CD4-positive, alpha-beta T cell (primary cell): ENCODE results near the gene DSP. TPM values are rescaled to one million over a fixed set of nuclear protein-coding genes. Genes with fewer than 3 reads are reported as not detected.

Experiments used
- ATAC-seq: fragments of 200-7000 bp; cut with Tn5 transposase; one replicate; pipeline ENCODE4 v1.10.0; 2022; ENCODE audit warnings: mild to moderate bottlenecking; ENCODE audit not compliant: poor library complexity
- CTCF ChIA-PET: fragments of 350-600 bp; sonication (Branson Sonifier 250); formaldehyde crosslinking; loops from one replicate; lab custom pipeline; 2021; ENCODE audit warnings: antibody characterized with exemption, inconsistent platforms; lab: Charles Lee
- POLR2A ChIA-PET: fragments of 350-600 bp; sonication (Branson Sonifier 250); formaldehyde crosslinking; loops from one replicate; lab custom pipeline; 2021; ENCODE audit warnings: antibody characterized with exemption, inconsistent platforms; lab: Charles Lee
- DNase-seq, 14 experiments: peaks; one replicate each; pipeline ENCODE4 v3.0.0-alpha.2; 2013 to 2020; ENCODE audit warnings: mixed read lengths in 2 of 14
- H3K27ac ChIP-seq, 2 donors: one replicate each; pipeline versions ENCODE4 v1.5.1 to v1.7.0; 2013; ENCODE audit warnings: low read length in 2 of 2, low read depth in 1 of 2, mild to moderate bottlenecking in 1 of 2
- H3K27me3 ChIP-seq, 2 experiments: 1 replicate in 1 of 2; 2 replicates in 1 of 2; pipeline versions ENCODE4 v1.6.1 to v1.7.0; 2013; ENCODE audit warnings: low read length in 2 of 2, control low read depth in 1 of 2, mild to moderate bottlenecking in 1 of 2, moderate library complexity in 1 of 2; ENCODE audit not compliant: insufficient read depth in 2 of 2, control insufficient read depth in 1 of 2
- H3K36me3 ChIP-seq: one replicate; pipeline ENCODE4 v1.6.1; 2013; ENCODE audit warnings: low read length, control low read depth; ENCODE audit not compliant: insufficient read depth
- H3K4me1 ChIP-seq: one replicate; pipeline ENCODE4 v1.6.1; 2013; ENCODE audit warnings: low read length, control low read depth; ENCODE audit not compliant: insufficient read depth
- H3K4me3 ChIP-seq: one replicate; pipeline ENCODE4 v1.5.1; 2013; ENCODE audit warnings: mild to moderate bottlenecking, low read length, moderate library complexity
- H3K9me3 ChIP-seq, 2 experiments: 1 replicate in 1 of 2; 2 replicates in 1 of 2; pipeline versions ENCODE4 v1.6.1 to v1.7.0; 2013; ENCODE audit warnings: low read length in 2 of 2, mild to moderate bottlenecking in 2 of 2, control low read depth in 1 of 2, moderate library complexity in 1 of 2; ENCODE audit not compliant: control insufficient read depth in 1 of 2, insufficient read depth in 1 of 2
- H3K27ac Mint-ChIP-seq: one replicate; pipeline ENCODE4 v1.8.0; 2020; ENCODE audit warnings: mixed read lengths
- H3K27me3 Mint-ChIP-seq: one replicate; pipeline ENCODE4 v1.8.0; 2021; ENCODE audit warnings: mixed read lengths
- H3K36me3 Mint-ChIP-seq: one replicate; pipeline ENCODE4 v1.8.0; 2021; ENCODE audit warnings: low read depth, mixed read lengths
- H3K4me1 Mint-ChIP-seq: one replicate; pipeline ENCODE4 v1.8.0; 2021; ENCODE audit warnings: low read depth, mixed read lengths
- H3K4me3 Mint-ChIP-seq: one replicate; pipeline ENCODE4 v1.8.0; 2020; ENCODE audit warnings: mild to moderate bottlenecking, mixed read lengths
- H3K9me3 Mint-ChIP-seq: one replicate; pipeline ENCODE4 v1.8.0; 2020; ENCODE audit warnings: mixed read lengths
- intact Hi-C, 2 experiments: fragments of 100-400 bp; cut with DNase I in 1 of 2; cut with micrococcal nuclease in 1 of 2; formaldehyde crosslinking; loops; one replicate each; pipeline versions ENCODE4 v1.15.1 to v1.9.0; 2023 to 2025; cut with DNase I, micrococcal nuclease
- total RNA-seq, 174 experiments: library from RNA in 2 of 174; stranded (reverse) in 2 of 174; gene quantifications; one replicate each; pipeline ENCODE4 v1.2.3 and lab custom pipeline; 2021 to 2026
- TF ChIP-seq, protein P1 (sequence below): fragments of 200-600 bp; IDR thresholded peaks from one replicate; pipeline ENCODE4 v1.8.0; 2022; ENCODE audit warnings: antibody characterized with exemption, mild to moderate bottlenecking

DSP gene
- total RNA-seq, 2 experiments from 2014 or later: 0.14 TPM; not detected in 1

DNA sequence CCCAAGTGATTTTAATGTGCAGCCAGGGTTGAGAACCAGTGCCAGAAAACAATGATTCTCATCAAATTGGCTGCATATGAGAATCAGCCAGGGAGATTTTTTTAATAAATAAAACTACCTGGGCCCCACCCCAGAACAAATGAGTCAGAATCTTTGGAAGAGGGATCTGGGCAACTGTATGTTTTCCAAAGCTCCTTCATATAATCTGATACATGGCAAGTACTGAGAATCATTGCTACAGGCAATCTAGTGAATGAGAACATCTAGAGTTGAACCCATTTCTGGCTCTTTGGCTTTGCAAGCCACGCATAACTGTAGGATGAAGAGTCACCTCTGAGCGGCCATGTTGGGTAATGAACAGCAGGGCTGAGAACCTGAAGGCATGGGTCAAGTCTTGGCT, 26.1 kb upstream of the DSP start:
- POLR2A ChIA-PET: no interaction called here

DNA sequence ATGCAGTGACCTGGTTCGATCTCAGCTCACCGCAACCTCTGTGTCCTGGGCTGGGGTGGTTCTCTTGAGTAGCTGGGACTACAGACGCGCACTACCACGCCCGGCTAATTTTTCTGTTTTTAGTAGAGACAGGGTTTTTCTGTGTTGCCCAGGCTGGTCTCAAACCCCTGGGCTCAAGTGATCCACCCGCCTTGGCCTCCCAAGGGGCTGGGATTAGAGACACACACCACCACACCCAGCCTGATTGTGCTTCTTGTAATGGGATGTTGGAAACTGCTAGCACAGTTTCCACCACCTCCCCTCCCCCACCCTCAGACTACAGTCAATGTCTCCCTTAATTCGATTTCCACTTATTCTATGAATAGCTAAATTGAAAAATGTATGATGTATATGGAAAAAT, 22.6 kb upstream of the DSP start:
- H3K36me3 Mint-ChIP-seq: no peaks in the 10 kb centered on the region
- ChIA-PET POLR2A (no interaction called here), CTCF (no interaction called here)
- no peak for DNase-seq
- no peaks in the 10 kb centered on the region for H3K9me3 Mint-ChIP-seq
- Histone ChIP-seq H3K27me3 (peaks cover 0 to under 1% of the 10 kb centered on the region in 2 experiments), H3K4me1 (no peaks in the 10 kb centered on the region), H3K36me3 (no peaks in the 10 kb centered on the region), H3K9me3 (no peaks in the 10 kb centered on the region), H3K4me3 (no peak overlapping the region), H3K27ac (no peak overlapping the region)
- intact Hi-C loops: no loop called here
- no peak overlapping the region for H3K27ac Mint-ChIP-seq
- TF ChIP-seq, protein P1, sequence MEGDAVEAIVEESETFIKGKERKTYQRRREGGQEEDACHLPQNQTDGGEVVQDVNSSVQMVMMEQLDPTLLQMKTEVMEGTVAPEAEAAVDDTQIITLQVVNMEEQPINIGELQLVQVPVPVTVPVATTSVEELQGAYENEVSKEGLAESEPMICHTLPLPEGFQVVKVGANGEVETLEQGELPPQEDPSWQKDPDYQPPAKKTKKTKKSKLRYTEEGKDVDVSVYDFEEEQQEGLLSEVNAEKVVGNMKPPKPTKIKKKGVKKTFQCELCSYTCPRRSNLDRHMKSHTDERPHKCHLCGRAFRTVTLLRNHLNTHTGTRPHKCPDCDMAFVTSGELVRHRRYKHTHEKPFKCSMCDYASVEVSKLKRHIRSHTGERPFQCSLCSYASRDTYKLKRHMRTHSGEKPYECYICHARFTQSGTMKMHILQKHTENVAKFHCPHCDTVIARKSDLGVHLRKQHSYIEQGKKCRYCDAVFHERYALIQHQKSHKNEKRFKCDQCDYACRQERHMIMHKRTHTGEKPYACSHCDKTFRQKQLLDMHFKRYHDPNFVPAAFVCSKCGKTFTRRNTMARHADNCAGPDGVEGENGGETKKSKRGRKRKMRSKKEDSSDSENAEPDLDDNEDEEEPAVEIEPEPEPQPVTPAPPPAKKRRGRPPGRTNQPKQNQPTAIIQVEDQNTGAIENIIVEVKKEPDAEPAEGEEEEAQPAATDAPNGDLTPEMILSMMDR: no peak
- H3K27me3 Mint-ChIP-seq: peaks cover 29% of the 10 kb centered on the region
- H3K4me3 Mint-ChIP-seq: no peak overlapping the region
- H3K4me1 Mint-ChIP-seq: no peaks in the 10 kb centered on the region
- no peak for ATAC-seq

More for the DNA sequence above, 26.1 kb upstream of the DSP start:
- Mint-ChIP-seq H3K27ac (no peak overlapping the region), H3K4me1 (no peaks in the 10 kb centered on the region), H3K36me3 (no peaks in the 10 kb centered on the region), H3K4me3 (no peak overlapping the region), H3K27me3 (peaks cover 6% of the 10 kb centered on the region), H3K9me3 (no peaks in the 10 kb centered on the region)
- Histone ChIP-seq H3K4me1 (no peaks in the 10 kb centered on the region), H3K36me3 (no peaks in the 10 kb centered on the region), H3K27ac (no peak overlapping the region), H3K9me3 (no peaks in the 10 kb centered on the region), H3K27me3 (peaks cover 0 to 3% of the 10 kb centered on the region in 2 experiments), H3K4me3 (no peak overlapping the region)
- intact Hi-C loops: no loop called here
- ATAC-seq (no peak), DNase-seq (no peak)
- CTCF ChIA-PET: no interaction called here
- TF ChIP-seq, protein P1: no peak

DNA sequence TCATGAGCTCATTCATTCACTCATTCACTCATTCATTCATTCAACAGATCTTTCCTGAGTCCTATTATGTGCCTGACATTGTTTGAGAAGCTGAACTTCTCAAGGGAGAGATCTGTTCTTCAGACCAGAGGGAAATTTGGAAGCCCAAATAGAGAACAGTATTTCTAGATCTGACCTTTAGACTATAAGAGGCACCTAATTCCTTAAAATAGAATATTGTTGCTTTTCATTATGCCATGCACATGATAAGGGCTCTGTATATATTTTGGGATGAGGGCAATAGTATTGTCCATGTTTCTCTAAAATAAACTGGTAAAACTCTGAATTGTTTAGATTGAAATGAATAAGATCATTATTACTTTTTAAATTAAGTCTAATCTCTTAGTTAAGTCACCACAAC, 18.6 kb upstream of the DSP start:
- TF ChIP-seq, protein P1: no peak
- H3K4me3 ChIP-seq: no peak overlapping the region
- H3K9me3 ChIP-seq: no peaks in the 10 kb centered on the region
- no peak for ATAC-seq
- no peaks in the 10 kb centered on the region for H3K4me1 Mint-ChIP-seq
- H3K27me3 ChIP-seq: peaks cover 5 to 11% of the 10 kb centered on the region in 2 experiments
- H3K4me3 Mint-ChIP-seq: no peak overlapping the region
- POLR2A ChIA-PET: no interaction called here
- no peak overlapping the region for H3K27ac Mint-ChIP-seq
- CTCF ChIA-PET: no interaction called here
- DNase-seq: no peak
- no peaks in the 10 kb centered on the region for H3K9me3 Mint-ChIP-seq
- H3K36me3 ChIP-seq: no peaks in the 10 kb centered on the region
- H3K4me1 ChIP-seq: no peaks in the 10 kb centered on the region
- H3K36me3 Mint-ChIP-seq: no peaks in the 10 kb centered on the region
- no peak overlapping the region for H3K27ac ChIP-seq
- H3K27me3 Mint-ChIP-seq: peaks cover 65% of the 10 kb centered on the region
- intact Hi-C loops: no loop called here
